Osteocyte (in vitro differentiated cells): ENCODE measurements around the gene CCNYL1. TPM values are rescaled to one million over a fixed set of nuclear protein-coding genes. Genes with fewer than 3 reads are reported as not detected.

Source experiments
- DNase-seq: peaks from one replicate; pipeline ENCODE4 v3.0.0; 2021; ENCODE audit warnings: mixed read lengths; ENCODE audit not compliant: unreplicated experiment; ENCODE audit errors: extremely low spot score
- H3K27ac Mint-ChIP-seq: one replicate; pipeline ENCODE4 v1.8.0; 2021; ENCODE audit warnings: mild to moderate bottlenecking, mixed read lengths; ENCODE audit not compliant: unreplicated experiment
- H3K27me3 Mint-ChIP-seq: one replicate; pipeline ENCODE4 v1.8.0; 2021; ENCODE audit warnings: mixed read lengths; ENCODE audit not compliant: unreplicated experiment
- H3K36me3 Mint-ChIP-seq: one replicate; pipeline ENCODE4 v1.8.0; 2021; ENCODE audit warnings: mixed read lengths; ENCODE audit not compliant: unreplicated experiment
- H3K4me1 Mint-ChIP-seq: one replicate; pipeline ENCODE4 v1.8.0; 2021; ENCODE audit warnings: mixed read lengths; ENCODE audit not compliant: unreplicated experiment
- H3K4me3 Mint-ChIP-seq: one replicate; pipeline ENCODE4 v1.8.0; 2021; ENCODE audit warnings: mild to moderate bottlenecking, moderate library complexity, mixed read lengths; ENCODE audit not compliant: unreplicated experiment
- H3K9me3 Mint-ChIP-seq: one replicate; pipeline ENCODE4 v1.8.0; 2021; ENCODE audit warnings: mixed read lengths; ENCODE audit not compliant: unreplicated experiment
- total RNA-seq: library from RNA; stranded (reverse); gene quantifications from 2 replicates; pipeline ENCODE4 v1.2.1, GENCODE V29; 2021
- TF ChIP-seq, protein P1 (sequence below): fragments of 200-600 bp; sonication (generic); IDR thresholded peaks from 2 replicates; pipeline ENCODE4 v1.5.0; 2021; ENCODE audit warnings: antibody characterized with exemption, mild to moderate bottlenecking, moderate library complexity

CCNYL1 gene
- total RNA-seq, 1 donor from 2014 or later = 16.8 TPM

- Mint-ChIP-seq H3K27me3 (peaks cover 8% of the 10 kb centered on the region), H3K4me3 (no peak overlapping the region), H3K27ac (no peak overlapping the region), H3K36me3 (no peaks in the 10 kb centered on the region), H3K4me1 (peaks cover 3% of the 10 kb centered on the region), H3K9me3 (no peaks in the 10 kb centered on the region)
- DNase-seq = no peak
- TF ChIP-seq, protein P1, sequence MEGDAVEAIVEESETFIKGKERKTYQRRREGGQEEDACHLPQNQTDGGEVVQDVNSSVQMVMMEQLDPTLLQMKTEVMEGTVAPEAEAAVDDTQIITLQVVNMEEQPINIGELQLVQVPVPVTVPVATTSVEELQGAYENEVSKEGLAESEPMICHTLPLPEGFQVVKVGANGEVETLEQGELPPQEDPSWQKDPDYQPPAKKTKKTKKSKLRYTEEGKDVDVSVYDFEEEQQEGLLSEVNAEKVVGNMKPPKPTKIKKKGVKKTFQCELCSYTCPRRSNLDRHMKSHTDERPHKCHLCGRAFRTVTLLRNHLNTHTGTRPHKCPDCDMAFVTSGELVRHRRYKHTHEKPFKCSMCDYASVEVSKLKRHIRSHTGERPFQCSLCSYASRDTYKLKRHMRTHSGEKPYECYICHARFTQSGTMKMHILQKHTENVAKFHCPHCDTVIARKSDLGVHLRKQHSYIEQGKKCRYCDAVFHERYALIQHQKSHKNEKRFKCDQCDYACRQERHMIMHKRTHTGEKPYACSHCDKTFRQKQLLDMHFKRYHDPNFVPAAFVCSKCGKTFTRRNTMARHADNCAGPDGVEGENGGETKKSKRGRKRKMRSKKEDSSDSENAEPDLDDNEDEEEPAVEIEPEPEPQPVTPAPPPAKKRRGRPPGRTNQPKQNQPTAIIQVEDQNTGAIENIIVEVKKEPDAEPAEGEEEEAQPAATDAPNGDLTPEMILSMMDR = no peak
Observed at GRCh38 chr2:207787800-207788199, 76.4 kb downstream of the CCNYL1 start.

DNA sequence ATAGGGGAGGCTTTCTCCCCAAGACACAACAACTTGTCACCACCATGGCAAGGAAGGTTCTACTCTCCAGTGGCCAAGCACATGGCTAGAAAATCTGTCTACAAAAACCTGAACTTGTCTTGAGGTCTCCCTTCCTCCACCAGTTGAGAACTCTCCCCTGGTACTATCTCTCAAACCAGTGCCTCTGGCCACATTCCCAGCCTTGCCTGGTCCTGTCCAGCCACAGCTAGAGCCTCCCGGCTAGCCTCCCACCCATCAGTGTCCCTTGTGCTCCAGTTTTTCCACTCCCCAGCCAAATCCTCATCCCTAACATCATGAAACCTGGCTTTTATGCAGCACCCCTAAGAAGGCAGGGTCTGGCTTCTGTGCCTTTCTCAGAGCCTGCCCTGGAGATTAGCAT lies 79.5 kb downstream of the CCNYL1 start:
- H3K9me3 Mint-ChIP-seq = no peaks in the 10 kb centered on the region
- H3K4me3 Mint-ChIP-seq = no peak overlapping the region
- H3K4me1 Mint-ChIP-seq = peaks cover 5% of the 10 kb centered on the region
- no peak overlapping the region for H3K27ac Mint-ChIP-seq
- no peak for DNase-seq
- TF ChIP-seq, protein P1 = no peak
- H3K27me3 Mint-ChIP-seq = peaks cover 8% of the 10 kb centered on the region
- no peaks in the 10 kb centered on the region for H3K36me3 Mint-ChIP-seq

DNA sequence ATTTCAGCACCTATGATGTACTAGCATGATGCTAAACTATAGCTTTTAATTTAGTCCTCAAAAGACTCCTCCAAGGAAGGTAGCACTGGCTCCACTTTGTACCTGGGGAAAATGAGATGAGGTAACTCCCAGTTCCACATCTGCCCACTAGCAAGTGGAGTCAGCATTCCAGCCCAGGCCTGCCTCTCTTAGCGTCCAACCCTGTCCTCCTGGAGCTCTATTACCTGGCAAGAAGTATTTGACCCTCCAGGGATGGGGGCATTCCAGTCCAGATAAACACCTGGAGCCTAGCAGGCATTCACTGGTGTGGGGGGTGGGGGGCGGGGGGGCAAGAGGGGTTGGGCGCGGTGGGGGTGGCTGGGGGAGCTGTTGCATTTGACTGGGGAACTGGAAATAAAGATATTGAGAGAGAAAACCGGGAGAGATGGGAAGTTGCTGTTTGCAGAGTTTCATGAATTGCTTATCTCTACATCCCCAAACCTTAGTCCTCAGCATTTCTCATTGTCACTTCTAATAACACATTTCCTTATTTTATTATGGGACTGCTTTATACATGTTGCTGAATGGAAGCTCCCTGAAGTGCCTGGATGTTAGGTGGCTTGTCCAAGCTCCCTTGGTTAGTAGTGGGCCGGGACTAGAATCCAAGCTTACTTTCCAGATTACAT lies 80.3 kb downstream of the CCNYL1 start:
- Mint-ChIP-seq H3K4me1 (peaks cover 5% of the 10 kb centered on the region), H3K27ac (no peak overlapping the region), H3K4me3 (no peak overlapping the region), H3K9me3 (no peaks in the 10 kb centered on the region), H3K36me3 (no peaks in the 10 kb centered on the region), H3K27me3 (peaks cover 8% of the 10 kb centered on the region)
- TF ChIP-seq, protein P1 = no peak
- no peak for DNase-seq

DNA sequence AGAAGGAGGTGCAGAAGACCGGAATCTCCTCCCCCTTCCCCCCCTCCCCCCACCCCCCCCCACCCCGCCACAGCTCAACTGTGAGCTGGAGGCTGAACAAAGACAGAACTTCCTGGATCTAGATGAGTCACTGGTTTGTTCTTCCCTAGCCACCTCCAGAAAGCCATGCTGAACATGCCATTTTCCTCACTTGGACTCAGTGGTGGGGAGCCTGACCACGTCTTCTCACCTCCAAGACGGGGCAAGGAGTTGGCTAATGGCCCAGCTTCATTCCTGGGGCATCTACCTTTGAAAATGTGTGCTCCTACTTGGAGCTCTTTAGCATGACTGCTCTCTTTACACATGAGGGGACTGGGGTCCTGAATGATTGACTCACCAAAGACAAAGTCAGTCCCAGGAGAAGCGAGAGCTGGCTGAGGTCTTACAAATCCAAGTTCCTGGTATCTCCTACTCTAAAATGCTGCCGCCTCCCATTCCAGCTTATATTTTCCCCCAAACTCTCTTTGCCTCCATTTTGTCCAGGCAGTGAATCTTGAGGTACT lies 80.9 kb downstream of the CCNYL1 start:
- H3K36me3 Mint-ChIP-seq = no peaks in the 10 kb centered on the region
- DNase-seq = no peak
- H3K9me3 Mint-ChIP-seq = no peaks in the 10 kb centered on the region
- peaks cover 6% of the 10 kb centered on the region for H3K27me3 Mint-ChIP-seq
- no peak overlapping the region for H3K4me3 Mint-ChIP-seq
- H3K4me1 Mint-ChIP-seq = peaks cover 8% of the 10 kb centered on the region
- no peak overlapping the region for H3K27ac Mint-ChIP-seq
- TF ChIP-seq, protein P1 = no peak

DNA sequence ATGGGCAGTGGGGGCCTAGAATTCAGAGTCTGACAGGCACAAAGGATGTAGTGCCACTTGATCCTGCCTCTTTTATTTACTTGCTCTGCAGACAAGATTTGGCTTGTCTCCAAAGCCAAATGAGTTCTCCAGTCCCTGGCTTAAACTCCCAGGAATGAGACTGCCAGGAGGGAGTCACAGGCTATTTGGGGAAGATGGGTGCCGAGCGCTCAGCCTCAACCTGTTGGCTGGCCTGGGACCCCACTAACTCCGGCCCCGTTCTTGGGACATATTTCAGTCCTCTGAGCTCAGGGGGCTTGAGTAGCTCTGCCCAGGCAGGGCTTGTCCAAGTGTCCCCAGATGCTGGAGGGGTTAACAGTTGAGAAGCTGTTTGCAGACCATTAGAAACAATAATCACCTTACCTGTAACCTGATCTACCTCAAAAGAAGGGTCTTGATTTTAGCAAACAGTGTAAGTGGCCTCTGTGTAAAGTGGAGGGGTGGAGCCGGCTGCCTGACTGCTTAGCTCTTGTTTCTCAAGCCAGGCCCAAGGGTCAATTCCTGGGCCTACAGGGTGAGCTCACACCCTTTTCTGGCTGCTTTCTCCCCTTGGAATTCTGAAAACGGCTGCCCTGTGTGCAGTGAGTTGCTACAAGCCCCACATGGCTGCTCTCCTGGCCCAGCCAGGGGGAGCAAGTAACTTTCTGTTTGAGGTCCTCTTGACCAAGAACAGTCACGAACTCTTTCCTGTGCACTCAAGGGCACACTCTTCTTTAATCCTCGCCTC lies 85.3 kb downstream of the CCNYL1 start:
- no peak for DNase-seq
- H3K9me3 Mint-ChIP-seq = no peaks in the 10 kb centered on the region
- peaks cover 8% of the 10 kb centered on the region for H3K4me1 Mint-ChIP-seq
- TF ChIP-seq, protein P1 = no peak
- H3K27me3 Mint-ChIP-seq = no peaks in the 10 kb centered on the region
- no peak overlapping the region for H3K27ac Mint-ChIP-seq
- no peak overlapping the region for H3K4me3 Mint-ChIP-seq
- no peaks in the 10 kb centered on the region for H3K36me3 Mint-ChIP-seq
